H1 (cell line): Measurements from ENCODE around the gene SAE1. TPM values are rescaled to one million over a fixed set of nuclear protein-coding genes. Genes with fewer than 3 reads are reported as not detected.

Experiments
- CTCF ChIA-PET: fragments of 300-600 bp; sonication (Branson Sonifier 250); formaldehyde crosslinking; loops from one replicate; lab custom pipeline; 2021; ENCODE audit not compliant: partially characterized antibody; lab: Charles Lee
- POLR2A ChIA-PET: fragments of 300-600 bp; sonication (Branson Sonifier 250); formaldehyde crosslinking; loops from one replicate; lab custom pipeline; 2021; ENCODE audit warnings: inconsistent platforms; ENCODE audit not compliant: partially characterized antibody; lab: Charles Lee
- DNase-seq, 2 experiments: peaks; one replicate each; pipeline versions ENCODE4 v3.0.0 to v3.0.0-alpha.2; 2010 to 2022; ENCODE audit warnings: low spot score in 2 of 2, low read depth in 1 of 2, mixed read lengths in 1 of 2
- FAIRE-seq: peaks from 2 replicates; lab custom pipeline; 2011; peaks lifted over from hg19 to GRCh38; lab: Jason Lieb, UNC
- H2AFZ ChIP-seq: 2 replicates; pipeline ENCODE4 v1.8.1; 2012; ENCODE audit warnings: low read length, inconsistent platforms
- H2AK5ac ChIP-seq: 2 replicates; pipeline ENCODE4 v1.6.1; 2013; ENCODE audit warnings: low read depth, low read length
- H2BK120ac ChIP-seq: replicated peaks from 2 replicates; pipeline ENCODE3; 2013; ENCODE audit warnings: low read depth, low read length, inconsistent platforms
- H2BK12ac ChIP-seq: 2 replicates; pipeline ENCODE4 v1.6.1; 2013; ENCODE audit warnings: low read depth, low read length
- H2BK15ac ChIP-seq: 2 replicates; pipeline ENCODE4 v1.6.1; 2013; ENCODE audit warnings: low read length
- H2BK20ac ChIP-seq: 2 replicates; pipeline ENCODE4 v1.6.1; 2013; ENCODE audit warnings: low read length
- H2BK5ac ChIP-seq: 2 replicates; pipeline ENCODE4 v1.6.1; 2013; ENCODE audit warnings: low read depth, low read length
- H3K14ac ChIP-seq: 2 replicates; pipeline ENCODE4 v1.6.1; 2013; ENCODE audit warnings: inconsistent platforms; ENCODE audit not compliant: insufficient read length
- H3K18ac ChIP-seq: 2 replicates; pipeline ENCODE4 v1.6.1; 2013; ENCODE audit warnings: low read length; ENCODE audit errors: extremely low read depth
- H3K23ac ChIP-seq: 2 replicates; pipeline ENCODE4 v1.6.1; 2013; ENCODE audit warnings: inconsistent platforms; ENCODE audit not compliant: insufficient read length
- H3K23me2 ChIP-seq: 2 replicates; pipeline ENCODE4 v1.6.1; 2013; ENCODE audit warnings: low read depth, low read length
- H3K27ac ChIP-seq: 2 replicates; pipeline ENCODE4 v1.6.1; 2011; ENCODE audit warnings: low read depth, low read length, inconsistent platforms
- H3K27me3 ChIP-seq, 4 experiments: replicated peaks in 1 of 4; 1 replicate in 1 of 4; 2 replicates in 3 of 4; pipeline versions ENCODE4 v1.6.1 to v1.8.1; 2011 to 2013; ENCODE audit warnings: low read length in 3 of 4, mild to moderate bottlenecking in 3 of 4, inconsistent platforms in 2 of 4, mixed read lengths in 2 of 4, moderate library complexity in 1 of 4; ENCODE audit not compliant: control insufficient read depth in 3 of 4, insufficient read depth in 3 of 4; ENCODE audit errors: extremely low read depth in 1 of 4
- H3K36me3 ChIP-seq, 4 experiments: 2 replicates each; pipeline versions ENCODE4 v1.6.1 to v1.8.1; 2011 to 2013; ENCODE audit warnings: mild to moderate bottlenecking in 4 of 4, low read length in 3 of 4, moderate library complexity in 2 of 4, control low read depth in 1 of 4, inconsistent platforms in 1 of 4; ENCODE audit not compliant: insufficient read depth in 4 of 4, control insufficient read depth in 2 of 4
- H3K4ac ChIP-seq: replicated peaks from 2 replicates; pipeline ENCODE3; 2013; ENCODE audit warnings: low read length, low read depth, mixed read lengths, inconsistent platforms; ENCODE audit not compliant: insufficient read length
- H3K4me1 ChIP-seq, 4 experiments: replicated peaks in 1 of 4; 1 replicate in 1 of 4; 2 replicates in 3 of 4; pipeline versions ENCODE4 v1.6.1 to v1.8.1; 2011 to 2013; ENCODE audit warnings: low read length in 3 of 4, inconsistent platforms in 2 of 4, mixed read lengths in 1 of 4; ENCODE audit not compliant: insufficient read depth in 4 of 4, control insufficient read depth in 3 of 4
- H3K4me2 ChIP-seq, 2 experiments: 2 replicates each; pipeline versions ENCODE4 v1.6.1 to v1.8.1; 2011 to 2013; ENCODE audit warnings: low read depth in 2 of 2, low read length in 2 of 2, control low read depth in 1 of 2, inconsistent platforms in 1 of 2, mild to moderate bottlenecking in 1 of 2; ENCODE audit not compliant: insufficient read depth in 1 of 2
- H3K4me3 ChIP-seq, 4 experiments: fragments of 200-600, 300-600 bp in 1 of 4; sonication (generic), shearing (Covaris generic), sonication (Bioruptor Twin) in 1 of 4; 2 replicates each; pipeline versions ENCODE4 v1.5.1 to v1.8.1; 2011 to 2016; ENCODE audit warnings: low read length in 4 of 4, low read depth in 3 of 4, control low read depth in 2 of 4, inconsistent platforms in 2 of 4, mild to moderate bottlenecking in 2 of 4, mixed read lengths in 1 of 4, moderate library complexity in 1 of 4; ENCODE audit not compliant: insufficient read depth in 2 of 4; ENCODE audit errors: extremely low read depth in 1 of 4
- H3K56ac ChIP-seq: replicated peaks from 2 replicates; pipeline ENCODE3; 2013; ENCODE audit warnings: low read depth, mild to moderate bottlenecking, mixed read lengths, low read length, inconsistent platforms; ENCODE audit not compliant: insufficient read length
- H3K79me1 ChIP-seq: 2 replicates; pipeline ENCODE4 v1.6.1; 2013; ENCODE audit warnings: low read depth, low read length, control low read depth
- H3K79me2 ChIP-seq, 2 experiments: 2 replicates each; pipeline versions ENCODE4 v1.6.1 to v1.8.1; 2012 to 2013; ENCODE audit warnings: low read length in 2 of 2, mild to moderate bottlenecking in 2 of 2, inconsistent platforms in 1 of 2; ENCODE audit not compliant: insufficient read depth in 2 of 2, control insufficient read depth in 1 of 2
- H3K9ac ChIP-seq, 4 experiments: replicated peaks in 1 of 4; 1 replicate in 1 of 4; 2 replicates in 3 of 4; pipeline versions ENCODE4 v1.6.1 to v1.8.1; 2011 to 2013; ENCODE audit warnings: low read depth in 3 of 4, low read length in 3 of 4, control low read depth in 2 of 4, mild to moderate bottlenecking in 2 of 4, moderate library complexity in 2 of 4, inconsistent platforms in 1 of 4; ENCODE audit errors: extremely low read depth in 1 of 4
- H3K9me3 ChIP-seq, 2 experiments: 2 replicates each; pipeline versions ENCODE4 v1.6.1 to v1.8.1; 2012 to 2013; ENCODE audit warnings: mild to moderate bottlenecking in 2 of 2, moderate library complexity in 2 of 2, control low read depth in 1 of 2, inconsistent platforms in 1 of 2, low read depth in 1 of 2, low read length in 1 of 2, mixed read lengths in 1 of 2; ENCODE audit not compliant: insufficient read depth in 2 of 2
- H4K20me1 ChIP-seq, 2 experiments: replicated peaks in 1 of 2; 2 replicates each; pipeline versions ENCODE3 to v1.8.1; 2011 to 2013; ENCODE audit warnings: inconsistent platforms in 2 of 2, low read length in 2 of 2, mild to moderate bottlenecking in 1 of 2; ENCODE audit not compliant: insufficient read depth in 2 of 2, control insufficient read depth in 1 of 2
- H4K5ac ChIP-seq: 2 replicates; pipeline ENCODE4 v1.6.1; 2013; ENCODE audit warnings: low read length, low read depth, mixed read lengths, inconsistent platforms; ENCODE audit not compliant: insufficient read length
- H4K8ac ChIP-seq: 2 replicates; pipeline ENCODE4 v1.8.0; 2013; ENCODE audit warnings: mild to moderate bottlenecking, moderate library complexity, low read length, inconsistent platforms; ENCODE audit not compliant: insufficient read depth; ENCODE audit errors: extremely low read depth
- H4K91ac ChIP-seq: replicated peaks from 2 replicates; pipeline ENCODE3; 2013; ENCODE audit warnings: low read length, mixed read lengths, inconsistent platforms; ENCODE audit not compliant: insufficient read length
- GTF2F1 ChIP-seq: IDR thresholded peaks from 2 replicates; pipeline ENCODE4 v1.6.1; 2012; ENCODE audit warnings: low read depth, low read length, improper control_type of control experiment, borderline replicate concordance
- WGBS, 2 experiments: shearing (Covaris generic) in 1 of 2; methylation state at CpG; one replicate each; pipeline versions ENCODE4 v1.1.6 to v1.1.7; 2013 to 2015; ENCODE audit warnings: low lambda C conversion rate in 2 of 2, mixed read lengths in 2 of 2, inconsistent platforms in 1 of 2, low coverage in 1 of 2, missing lambda C conversion rate in 1 of 2; ENCODE audit not compliant: insufficient replicate concordance in 2 of 2, insufficient coverage in 1 of 2, insufficient read length in 1 of 2; ENCODE audit errors: extremely low coverage in 1 of 2, missing lambda C conversion rate in 1 of 2; 5-methylcytosine and 5-hydroxymethylcytosine counted together
- polyA plus RNA-seq, 7 experiments: library from polyadenylated mRNA; depleted of rRNA in 3 of 7; stranded (reverse) in 5 of 7; unstranded in 2 of 7; fragments of >200 nt in 5 of 7; fragments of 200-250 nt in 2 of 7; gene quantifications; 1 replicate in 5 of 7; 2 replicates in 1 of 7; 4 replicates in 1 of 7; pipeline versions ENCODE4 v1.2.1 to v1.2.3, GENCODE V29; 2011 to 2013; ENCODE audit warnings: missing spikeins in 2 of 7, mixed read lengths in 2 of 7
- total RNA-seq: library from RNA; stranded (reverse); fragmentation: NEBNext Ultra II Directional; extraction: Animal tissue kit (Norgen Biotek cat#: 25700); gene quantifications from 2 replicates; pipeline ENCODE4 v1.2.1, GENCODE V29; 2021

Gene SAE1
- total and polyA plus RNA-seq, 2 of the 8 experiments (the other 6 are each of a cell fraction or from before 2014, with no cell fraction given): 213 to 268 TPM

GRCh38 chr19:47120470-47121067 lies 10.1 kb upstream of the SAE1 start:
- H3K4me2 ChIP-seq: no peak overlapping the region
- CTCF ChIA-PET: interaction anchor here (0.7 to 1.5 kb wide), 3 partner anchors 28 to 579 kb away, joined by 3 to 6 read pairs (median 3); no protein-coding TSS in a partner anchor
- POLR2A ChIA-PET: interaction anchor here (0.6 to 3.9 kb wide), 5 partner anchors 12 to 103 kb away, joined by 3 to 14 read pairs (median 3); no protein-coding TSS in a partner anchor

More at GRCh38 chr19:47120470-47121067, 10.1 kb upstream of the SAE1 start:
- Histone ChIP-seq H2AK5ac (no peak overlapping the region), H4K91ac (no peak overlapping the region), H3K79me1 (no peaks in the 10 kb centered on the region), H3K18ac (no peak overlapping the region), H2BK15ac (0 out of 2 replicates have a peak overlapping the region, but pooled peaks have one; percentile 8), H3K4me1 (peaks cover 0 to 4% (median 1%) of the 10 kb centered on the region in 4 experiments; a peak in 1 of 7 replicates), H2BK12ac (no peak overlapping the region), H4K20me1 (no peaks in the 10 kb centered on the region), H2BK120ac (no peak overlapping the region), H3K4ac (no peak overlapping the region), H4K5ac (no peak overlapping the region), H3K9me3 (no peaks in the 10 kb centered on the region), H3K56ac (no peak overlapping the region), H3K79me2 (no peaks in the 10 kb centered on the region), H3K36me3 (no peaks in the 10 kb centered on the region), H3K23ac (no peak overlapping the region), H4K8ac (no peak overlapping the region), H3K4me3 (no peak overlapping the region), H3K27ac (no peak overlapping the region), H3K27me3 (no peaks in the 10 kb centered on the region), H2BK20ac (no peak overlapping the region), H2AFZ (no peak overlapping the region), H3K9ac (no peak overlapping the region), H3K14ac (no peak overlapping the region), H2BK5ac (no peak overlapping the region), H3K23me2 (no peaks in the 10 kb centered on the region)
- DNase-seq (no peak), FAIRE-seq (no peak)
- 86% methylated on average over 6 of the region's 6 CpGs; no CpG with 5 or more reads in 1 of the 2 experiments for WGBS, 2 experiments
- no peak for TF ChIP-seq GTF2F1
